Left lobe of liver (tissue), 2 donors: ENCODE measurements around the gene DNAH2. TPM values are rescaled to one million over a fixed set of nuclear protein-coding genes. Genes with fewer than 3 reads are reported as not detected.
"Not testable (repeated sequence)": the region's sequence is repeated elsewhere in the genome, so short reads cannot be mapped to it uniquely, and the experiment has no call there.

Experiments
- ATAC-seq: fragments of 200-7000 bp; cut with Tn5 transposase; one replicate; pipeline ENCODE4 v1.9.1; 2020; ENCODE audit warnings: mild to moderate bottlenecking, moderate library complexity
- DNase-seq: peaks from one replicate; pipeline ENCODE4 v3.0.0-alpha.2; 2020; ENCODE audit warnings: low spot score
- total RNA-seq: library from RNA; stranded (reverse); gene quantifications from one replicate; pipeline ENCODE4 v1.2.1, GENCODE V29; 2021
- donor health status: DM: no; HTN: no; CAD: no; lungs with moderate emphysema.
- donor health status: DM: no; HTN: yes; CAD: no.

DNAH2 gene
- total RNA-seq, 1 donor from 2014 or later: 0.15 TPM

DNA sequence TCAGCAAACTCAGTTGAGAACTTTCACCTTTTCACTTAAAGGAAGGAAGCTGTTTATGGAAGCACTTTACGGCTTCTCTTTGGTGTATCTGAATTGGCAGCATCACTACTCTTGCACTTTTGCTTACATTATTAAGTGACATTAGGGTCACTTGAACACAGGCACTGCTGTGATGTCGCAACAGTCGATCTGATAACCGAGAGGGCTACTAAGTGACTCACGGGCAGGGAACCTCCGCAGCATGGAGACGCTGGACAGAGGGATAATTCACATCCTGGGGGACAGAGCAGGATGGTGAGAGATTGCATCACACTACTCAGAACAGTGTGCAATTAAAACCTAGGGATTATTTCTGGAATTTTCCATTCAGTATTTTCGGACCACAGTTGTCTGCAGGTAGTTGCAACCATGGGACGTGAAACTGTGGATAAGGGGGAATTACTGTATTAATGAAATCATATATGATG, 56.5 kb downstream of the DNAH2 start:
- DNase-seq (no peak), ATAC-seq (peak; percentile 37)

DNA sequence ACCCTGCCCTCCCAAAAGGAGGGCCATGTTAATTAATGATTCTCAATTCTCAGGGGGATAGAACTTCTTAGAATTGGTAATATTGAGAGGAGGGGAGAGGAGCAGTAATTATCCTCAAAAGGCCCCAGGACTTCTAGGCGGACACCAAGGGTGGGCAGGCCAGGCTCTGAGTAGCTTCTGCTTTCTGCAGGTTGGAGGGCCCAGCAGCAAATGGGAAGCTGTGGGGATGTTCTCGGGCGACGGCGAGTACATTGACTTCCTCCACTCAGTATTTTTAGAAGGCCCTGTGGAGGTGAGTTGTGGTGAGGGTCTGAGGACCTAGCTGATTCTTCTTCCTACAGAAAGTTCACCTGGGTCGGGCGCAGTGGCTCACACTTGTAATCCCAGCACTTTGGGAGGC, 57.5 kb downstream of the DNAH2 start:
- DNase-seq (no peak), ATAC-seq (no peak)

DNA sequence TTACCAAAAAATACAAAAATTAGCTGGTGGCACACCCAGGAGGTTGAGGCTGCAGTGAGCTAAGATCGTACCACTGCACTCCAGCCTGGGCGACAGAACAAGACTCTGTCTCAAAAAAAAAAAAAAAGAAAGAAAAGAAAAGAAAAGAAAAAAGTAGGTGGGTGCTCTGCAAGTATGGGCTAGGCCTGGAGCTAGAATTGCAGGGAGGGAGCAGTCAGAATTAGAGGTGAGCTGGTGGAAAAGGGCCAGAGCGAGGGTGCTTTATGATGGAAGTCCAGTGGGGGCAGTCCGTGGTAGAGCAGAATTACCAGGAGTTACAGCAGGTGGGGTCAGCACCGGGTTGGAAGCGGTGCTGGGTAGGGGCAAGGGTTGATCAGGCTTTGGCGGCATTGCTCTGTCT, 59.5 kb downstream of the DNAH2 start:
- ATAC-seq: no peak
- DNase-seq: no peak

DNA sequence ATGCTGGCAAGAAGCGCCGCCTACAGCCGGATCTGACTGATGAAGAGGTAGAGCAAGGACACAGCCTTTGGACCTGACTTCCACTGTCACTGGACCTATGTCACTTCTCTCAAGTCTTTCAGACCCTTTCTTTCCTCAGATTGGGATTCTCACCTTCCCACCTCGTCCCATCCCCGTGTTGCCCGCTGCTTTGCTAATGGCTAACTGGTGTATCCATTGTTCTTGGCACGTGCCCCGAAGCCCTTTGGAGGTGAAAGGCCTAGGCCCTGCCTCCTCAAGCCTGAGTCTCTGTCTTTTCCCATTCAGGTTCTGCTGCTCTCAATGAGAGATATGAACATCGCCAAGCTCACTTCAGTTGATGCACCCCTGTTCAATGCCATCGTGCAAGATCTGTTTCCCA, 63.2 kb downstream of the DNAH2 start:
- ATAC-seq (no peak), DNase-seq (no peak)

DNA sequence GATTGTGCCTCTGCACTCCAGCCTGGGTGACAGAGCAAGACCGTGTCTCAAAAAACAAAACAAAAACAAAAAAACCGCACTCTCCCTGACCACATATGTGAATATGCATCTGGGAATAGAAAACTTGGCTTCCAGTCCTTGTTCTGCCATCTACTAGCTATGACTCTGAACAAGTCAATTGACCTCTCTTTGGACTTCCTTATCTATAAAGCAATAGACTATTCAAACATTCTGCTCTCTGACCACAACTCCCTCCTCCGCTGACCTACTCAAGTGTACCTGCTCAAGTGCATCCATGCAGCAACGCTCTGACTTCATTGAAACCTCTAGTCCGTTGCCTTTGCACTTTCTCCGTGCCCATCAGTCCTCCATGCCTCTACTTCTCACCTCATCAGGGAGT, 63.9 kb downstream of the DNAH2 start:
- DNase-seq (no peak), ATAC-seq (no peak)

DNA sequence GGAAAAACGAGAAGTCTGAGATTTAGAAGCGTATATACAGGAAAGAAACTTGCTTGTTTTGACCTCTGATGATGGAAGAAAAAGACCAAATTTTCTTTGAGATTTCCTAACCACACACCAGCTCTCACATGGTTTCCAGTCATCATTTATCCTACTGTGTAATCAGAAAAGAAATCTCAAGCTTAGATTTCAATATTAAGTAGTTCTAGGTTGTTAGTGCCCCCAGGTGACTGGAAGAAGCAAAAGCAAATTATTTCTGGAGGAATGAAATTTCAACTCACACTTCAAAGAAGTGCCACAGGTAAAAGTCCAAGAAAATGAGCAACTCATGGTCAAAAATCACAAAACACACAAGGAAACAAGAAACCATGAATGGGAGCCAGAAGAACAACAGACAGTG, 64.7 kb downstream of the DNAH2 start:
- ATAC-seq (no peak), DNase-seq (no peak)

DNA sequence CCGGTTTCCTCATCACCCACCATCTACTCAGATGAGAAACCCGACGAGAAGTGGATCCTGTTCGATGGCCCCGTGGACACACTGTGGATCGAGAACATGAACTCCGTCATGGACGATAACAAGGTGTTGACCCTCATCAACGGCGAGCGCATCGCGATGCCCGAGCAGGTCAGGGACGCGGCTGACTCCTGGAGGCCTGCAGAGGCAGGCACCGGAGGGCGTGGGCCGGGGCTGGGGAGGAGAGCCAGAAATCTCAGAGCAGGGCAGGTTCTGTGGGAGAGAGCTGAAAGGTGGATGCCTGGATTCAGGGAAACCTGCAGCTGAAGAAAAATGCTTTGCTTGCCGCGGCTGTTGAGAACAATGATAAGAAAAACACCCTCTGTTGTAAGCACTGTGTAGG, 69.3 kb downstream of the DNAH2 start:
- DNase-seq: no peak
- no peak for ATAC-seq

DNA sequence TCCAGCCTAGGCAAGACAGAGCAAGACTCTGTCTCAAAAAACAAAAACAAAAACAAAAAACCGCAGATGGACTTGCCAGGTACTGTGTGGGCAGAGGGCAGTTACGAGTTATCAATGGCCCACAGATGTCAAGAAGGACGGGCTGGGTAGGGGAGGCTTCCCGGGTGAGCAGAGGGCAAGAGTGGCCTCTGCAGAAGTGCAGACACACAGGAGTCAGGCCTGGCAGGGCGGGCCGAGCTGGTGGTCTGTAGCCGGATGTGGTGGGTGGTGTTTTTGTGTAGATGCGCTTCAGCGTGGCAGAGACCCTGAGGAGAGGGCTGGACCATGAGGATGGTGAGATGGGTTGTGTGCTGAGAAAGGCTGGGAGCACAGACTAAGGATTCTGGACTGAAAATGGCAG, 71.6 kb downstream of the DNAH2 start:
- DNase-seq: no peak
- ATAC-seq: no peak

DNA sequence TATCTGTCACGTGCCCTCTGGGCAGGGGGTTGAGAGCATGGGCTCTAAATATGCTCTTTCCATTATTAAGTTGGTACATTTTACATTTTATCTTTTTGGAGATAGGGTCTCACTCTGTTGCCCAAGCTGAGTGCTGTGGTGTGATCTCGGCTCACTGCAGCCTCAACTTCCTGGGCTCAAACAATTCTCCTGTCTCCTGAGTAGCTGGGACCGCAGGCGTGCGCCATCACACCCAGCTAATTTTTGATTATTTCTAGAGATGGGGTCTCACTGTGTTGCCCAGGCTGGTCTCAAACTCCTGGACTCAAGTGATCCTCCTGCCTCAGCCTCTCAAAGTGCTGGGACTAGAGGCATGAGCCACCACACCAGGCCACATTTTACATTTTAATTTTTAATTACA, 72.6 kb downstream of the DNAH2 start:
- DNase-seq (no peak), ATAC-seq (no peak)

DNA sequence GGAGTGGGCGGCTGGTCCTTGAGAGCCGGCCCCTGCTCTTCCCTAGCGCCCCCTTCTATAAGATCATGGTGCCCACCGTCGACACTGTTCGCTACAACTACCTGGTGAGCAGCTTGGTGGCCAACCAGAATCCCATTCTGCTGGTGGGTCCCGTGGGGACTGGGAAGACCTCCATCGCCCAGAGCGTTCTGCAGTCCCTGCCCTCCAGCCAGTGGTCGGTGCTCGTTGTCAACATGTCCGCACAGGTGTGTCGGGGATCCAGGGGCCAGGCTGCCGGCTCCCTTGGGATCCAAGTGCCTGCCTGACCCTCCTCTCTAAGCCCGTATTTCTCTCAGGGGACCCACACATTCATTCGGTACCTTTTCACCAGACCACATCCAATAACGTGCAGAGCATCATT, 75.1 kb downstream of the DNAH2 start:
- ATAC-seq (no peak), DNase-seq (no peak)

DNA sequence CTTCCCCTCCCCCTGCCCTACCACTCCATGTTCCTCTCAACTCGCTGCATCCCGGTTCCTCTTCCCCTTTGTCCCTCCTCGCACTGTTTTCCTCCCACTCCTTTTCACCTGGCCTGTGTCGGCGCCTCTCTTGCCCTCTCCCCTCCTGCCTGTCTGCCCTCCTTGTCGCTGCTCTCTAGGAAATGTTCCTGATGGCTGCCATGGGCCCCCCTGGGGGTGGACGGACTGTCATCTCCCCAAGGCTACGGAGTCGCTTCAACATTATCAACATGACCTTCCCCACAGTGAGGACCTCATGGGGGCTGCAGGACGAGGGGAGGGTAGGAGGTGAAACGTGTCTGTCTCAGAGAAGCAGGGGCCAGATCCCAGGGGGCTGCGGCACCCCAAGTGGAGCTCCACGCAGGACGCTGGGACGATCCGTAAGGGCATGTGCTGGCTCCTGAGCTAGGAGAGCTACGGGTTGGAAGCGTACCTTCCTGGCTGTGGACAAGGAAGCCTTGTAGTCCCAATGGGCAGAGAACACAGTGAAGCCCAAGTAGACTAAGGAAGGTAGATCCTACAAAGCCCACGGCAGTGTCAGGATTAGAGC, 76.6 kb downstream of the DNAH2 start:
- ATAC-seq (no peak), DNase-seq (no peak)

DNA sequence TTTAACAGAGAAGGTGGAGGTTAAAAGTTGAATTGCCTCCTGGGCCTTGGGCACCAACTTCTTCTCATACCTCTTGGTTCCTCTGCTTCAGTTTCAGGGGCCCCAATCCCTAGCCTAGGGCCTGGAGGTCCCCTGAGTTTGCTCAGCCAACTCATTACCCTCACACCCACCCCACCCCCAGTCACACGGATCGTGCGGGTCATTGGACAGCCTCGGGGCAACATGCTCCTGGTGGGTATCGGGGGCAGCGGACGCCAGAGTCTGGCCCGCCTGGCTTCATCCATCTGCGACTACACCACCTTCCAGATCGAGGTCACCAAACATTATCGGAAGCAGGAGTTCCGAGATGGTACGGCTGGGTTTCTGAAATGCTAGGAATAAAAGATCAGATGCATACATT, 80.4 kb downstream of the DNAH2 start:
- ATAC-seq (no peak), DNase-seq (no peak)

DNA sequence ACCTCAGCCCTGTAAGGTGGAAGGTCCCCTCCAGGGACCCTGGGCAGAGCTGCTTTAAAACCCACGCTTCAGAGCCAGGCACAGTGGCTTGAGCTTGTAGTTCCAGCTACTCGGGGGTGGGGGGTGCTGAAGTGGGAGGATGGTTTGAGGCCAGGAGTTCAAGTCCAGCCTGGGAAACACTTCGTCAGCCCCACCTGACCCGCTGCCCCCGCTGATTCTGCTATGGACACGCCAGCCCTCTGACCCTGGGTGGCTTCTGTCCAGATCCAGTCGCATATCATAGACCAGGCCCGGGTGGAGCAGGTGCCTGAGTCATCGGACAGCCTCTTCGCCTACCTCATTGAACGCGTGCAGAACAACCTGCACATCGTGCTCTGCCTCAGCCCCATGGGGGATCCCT, 81.3 kb downstream of the DNAH2 start:
- DNase-seq (no peak), ATAC-seq (no peak)

DNA sequence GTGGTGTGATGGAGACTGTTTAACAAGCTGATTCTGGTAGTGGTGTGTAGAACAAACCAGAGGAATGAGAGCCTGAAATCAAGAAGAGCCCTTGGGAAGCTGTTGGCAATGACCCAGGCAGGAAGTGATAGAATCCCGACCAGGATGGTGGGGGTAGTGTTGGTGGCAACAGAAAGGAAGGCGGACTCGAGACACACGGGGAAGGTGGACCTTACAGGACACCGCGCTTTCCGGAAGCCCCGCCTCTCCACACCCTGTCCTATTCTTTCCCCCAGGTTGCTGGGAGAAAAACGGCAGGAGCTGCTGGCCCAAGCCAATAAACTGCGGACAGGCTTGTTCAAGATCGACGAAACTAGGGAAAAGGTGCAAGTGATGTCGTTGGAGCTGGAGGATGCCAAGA, 86.4 kb downstream of the DNAH2 start:
- DNase-seq (no peak), ATAC-seq (no peak)

DNA sequence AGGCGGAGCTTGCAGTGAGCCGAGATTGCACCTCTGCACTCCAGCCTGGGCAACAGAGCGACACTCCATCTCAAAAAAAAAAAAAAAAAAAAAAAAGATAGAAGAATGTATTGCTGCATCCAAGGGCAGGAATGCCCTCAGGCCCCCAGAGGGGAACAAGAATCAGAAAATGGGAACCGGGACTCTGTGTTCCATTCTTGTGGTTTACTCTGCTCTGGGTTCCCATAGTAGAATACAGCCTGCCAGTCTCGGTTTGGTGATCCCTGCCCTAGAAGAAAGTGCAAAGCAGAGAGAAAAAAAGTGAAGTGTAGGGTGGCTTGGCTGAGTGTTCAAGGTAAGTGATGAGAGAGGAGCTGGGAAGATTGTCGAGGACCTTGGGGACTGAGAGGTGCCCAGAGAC, 89.0 kb downstream of the DNAH2 start:
- ATAC-seq (peak; percentile 25), DNase-seq (no peak)

DNA sequence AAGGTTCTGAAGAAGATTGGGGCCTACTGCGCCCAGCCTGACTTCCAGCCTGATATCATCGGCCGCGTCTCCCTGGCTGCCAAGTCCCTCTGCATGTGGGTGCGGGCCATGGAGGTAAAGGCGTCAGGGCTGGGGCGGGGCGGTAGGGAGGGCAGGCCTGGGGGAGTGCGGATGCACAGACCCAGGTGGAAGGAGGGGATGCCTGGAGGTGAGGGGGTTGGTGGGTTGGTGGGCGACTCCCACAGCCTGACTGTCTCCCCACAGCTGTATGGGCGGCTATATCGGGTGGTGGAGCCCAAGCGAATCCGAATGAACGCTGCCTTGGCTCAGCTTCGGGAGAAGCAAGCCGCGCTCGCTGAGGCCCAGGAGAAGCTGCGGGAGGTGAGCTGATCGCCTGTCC, 89.7 kb downstream of the DNAH2 start:
- ATAC-seq: no peak
- no peak for DNase-seq

DNA sequence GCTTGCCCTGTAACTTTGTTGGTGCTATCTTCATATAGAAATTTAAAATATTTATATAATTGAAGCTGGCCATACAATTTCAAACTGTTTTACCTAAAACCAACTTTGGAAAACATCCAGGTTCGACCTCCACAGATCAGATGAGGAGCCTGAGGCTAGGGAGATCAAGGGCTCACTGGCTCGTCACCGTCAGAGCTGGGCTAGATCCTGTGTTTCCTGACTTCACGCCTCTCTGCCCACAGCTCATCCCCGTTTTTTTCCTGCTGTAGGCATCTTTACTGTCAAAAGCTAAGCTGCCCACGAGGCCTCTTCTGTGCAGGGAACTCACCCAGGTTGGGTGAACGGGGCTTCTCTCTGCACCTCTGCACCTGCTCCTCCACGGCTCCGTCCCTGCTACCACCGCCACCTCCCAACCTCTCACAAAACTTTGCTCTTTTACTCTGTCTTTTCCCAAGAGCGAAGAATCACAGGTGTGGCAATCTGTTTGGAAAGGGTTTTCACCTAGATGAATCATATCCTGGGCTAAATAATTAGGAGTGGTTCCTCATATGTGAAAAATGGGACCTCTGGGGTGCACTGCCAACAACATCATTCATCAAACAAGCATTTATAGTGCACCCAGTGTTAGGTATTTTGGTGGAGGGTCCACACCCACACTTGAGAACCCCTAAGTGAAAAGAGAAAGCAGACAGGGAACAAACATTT, 91.7 kb downstream of the DNAH2 start:
- DNase-seq: no peak
- no peak for ATAC-seq

DNA sequence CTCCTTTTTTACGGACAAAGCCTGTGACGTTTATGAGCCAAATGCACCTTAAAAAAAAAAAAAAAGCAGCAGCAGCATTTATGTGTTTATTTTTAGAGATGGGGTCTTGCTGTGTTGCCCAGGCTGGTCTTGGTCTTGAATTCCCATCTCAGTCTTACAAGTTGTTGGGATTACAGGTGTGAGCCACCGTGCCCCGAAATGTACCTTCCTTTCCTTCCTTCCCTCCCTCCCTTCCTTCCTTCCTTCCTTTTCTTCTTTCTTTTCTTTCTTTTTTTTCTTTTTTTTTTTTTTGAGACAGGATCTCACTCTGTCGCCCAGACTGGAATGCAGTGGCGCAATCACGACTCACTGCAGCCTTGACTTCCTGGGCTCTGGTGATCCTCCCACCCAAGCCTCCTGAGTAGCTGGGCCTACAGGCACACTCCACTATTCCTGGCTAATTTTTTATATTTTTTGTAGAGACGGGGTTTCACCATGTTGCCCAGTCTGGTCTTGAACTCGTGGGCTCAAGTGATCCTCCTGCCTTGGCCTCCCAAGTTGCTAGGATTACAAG, 92.3 kb downstream of the DNAH2 start:
- DNase-seq, ATAC-seq: not testable (repeated sequence)

DNA sequence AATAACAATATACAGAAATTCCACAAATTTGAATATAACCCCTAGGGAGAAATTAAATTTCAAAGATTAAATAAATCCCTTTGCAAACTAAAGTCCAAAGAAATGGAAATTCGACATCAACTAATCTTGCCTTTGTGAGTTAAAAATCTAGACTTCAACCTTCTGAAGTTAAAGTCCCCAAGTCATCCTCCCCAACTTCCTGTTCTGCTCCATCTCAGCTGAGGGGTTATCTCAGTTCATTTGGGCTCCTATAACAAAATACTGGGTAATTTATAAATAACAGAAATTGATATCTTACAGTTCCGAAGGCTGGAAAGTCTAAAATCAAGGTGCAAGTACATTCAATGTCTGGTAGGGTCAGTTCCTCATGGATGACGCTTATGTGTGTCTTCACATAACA, 93.7 kb downstream of the DNAH2 start:
- DNase-seq: no peak
- ATAC-seq: no peak

DNA sequence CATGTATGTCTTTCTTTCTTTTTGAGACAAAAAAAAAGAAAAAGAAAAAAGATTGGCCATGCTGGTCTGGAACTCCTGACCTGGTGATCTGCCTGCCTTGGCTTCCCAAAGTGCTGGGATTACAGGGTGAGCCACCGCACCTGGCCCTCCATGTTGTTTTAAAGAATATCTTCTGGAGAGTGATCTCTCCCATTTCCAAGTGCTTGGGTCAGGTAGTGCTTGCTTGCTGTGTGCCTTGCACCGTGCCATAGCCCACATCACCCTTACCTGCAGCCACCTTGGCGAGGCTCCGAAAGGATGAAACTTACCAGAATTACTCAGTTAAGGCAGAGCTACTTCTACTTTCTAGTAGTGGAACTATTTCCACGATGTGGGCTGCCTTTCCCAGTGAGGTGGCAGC, 97.4 kb downstream of the DNAH2 start:
- DNase-seq: no peak
- no peak for ATAC-seq

DNA sequence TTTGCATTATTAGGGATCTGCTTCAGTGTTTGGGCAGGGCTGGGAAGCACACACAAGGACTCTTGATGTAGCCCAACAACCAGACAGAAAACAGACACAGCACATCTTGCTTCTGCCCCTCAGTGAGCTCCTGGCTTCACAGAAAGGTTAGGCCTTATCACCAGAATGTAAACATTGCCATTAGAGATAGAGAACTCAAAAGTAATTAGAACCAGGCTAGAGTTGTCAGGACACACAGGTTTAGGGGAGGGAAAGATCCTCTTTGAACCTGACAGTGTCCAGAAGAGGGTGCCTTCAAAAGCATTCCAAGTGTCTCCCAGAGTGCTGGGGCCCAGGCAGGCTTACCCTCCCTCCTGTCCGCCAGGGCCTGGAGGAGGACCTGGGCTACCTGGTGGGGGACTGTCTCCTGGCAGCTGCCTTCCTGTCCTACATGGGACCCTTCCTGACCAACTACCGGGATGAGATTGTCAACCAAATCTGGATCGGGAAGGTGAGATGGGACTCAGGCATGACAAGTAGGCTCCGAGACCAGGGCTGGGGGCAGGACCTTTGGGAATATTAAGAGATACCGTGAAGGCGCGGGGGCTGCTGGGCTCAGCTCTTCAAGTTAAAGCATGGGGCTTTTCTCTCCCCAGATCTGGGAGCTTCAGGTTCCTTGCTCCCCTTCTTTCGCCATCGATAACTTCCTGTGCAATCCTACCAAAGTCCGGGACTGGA, 99.5 kb downstream of the DNAH2 start:
- ATAC-seq (no peak), DNase-seq (no peak)

DNA sequence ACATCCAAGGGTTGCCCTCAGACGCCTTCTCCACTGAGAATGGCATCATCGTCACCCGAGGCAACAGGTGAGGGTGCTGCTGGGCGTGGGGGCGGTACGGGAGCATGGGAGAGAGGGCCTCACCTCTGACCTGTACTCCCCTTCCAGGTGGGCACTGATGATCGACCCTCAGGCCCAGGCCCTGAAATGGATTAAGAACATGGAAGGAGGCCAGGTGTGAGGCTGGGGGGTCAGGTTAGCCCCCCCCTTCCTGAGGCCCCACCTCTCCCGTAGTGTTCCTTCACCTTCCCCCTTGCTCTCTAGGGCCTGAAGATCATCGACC, 100.1 kb downstream of the DNAH2 start:
- ATAC-seq (no peak), DNase-seq (no peak)
